Activated T-cell treated with anti-CD3 and anti-CD28 coated beads, Interleukin-2, amount 50 U/mL, for 4 hours (primary cell): ENCODE data around the gene LMTK2. TPM values are rescaled to one million over a fixed set of nuclear protein-coding genes. Genes with fewer than 3 reads are reported as not detected.
"Not testable (repeated sequence)": the region's sequence is repeated elsewhere in the genome, so short reads cannot be mapped to it uniquely, and the experiment has no call there.

Source experiments
- ATAC-seq, 2 donors: fragments of 200-7000 bp; cut with Tn5 transposase; one replicate each; pipeline ENCODE4 v1.10.0; 2021
- DNase-seq: peaks from one replicate; pipeline ENCODE4 v3.0.0-alpha.2; 2020
- H3K27me3 Mint-ChIP-seq: one replicate; pipeline ENCODE4 v1.8.0; 2021; ENCODE audit warnings: low read depth, mixed read lengths
- H3K36me3 Mint-ChIP-seq: one replicate; pipeline ENCODE4 v1.8.0; 2022; ENCODE audit warnings: mixed read lengths; ENCODE audit not compliant: insufficient read depth
- H3K4me1 Mint-ChIP-seq: one replicate; pipeline ENCODE4 v1.8.0; 2021; ENCODE audit warnings: low read depth, mixed read lengths
- H3K4me3 Mint-ChIP-seq: one replicate; pipeline ENCODE4 v1.8.0; 2021; ENCODE audit warnings: mild to moderate bottlenecking, moderate library complexity, mixed read lengths
- H3K9me3 Mint-ChIP-seq: one replicate; pipeline ENCODE4 v1.8.0; 2021; ENCODE audit warnings: mixed read lengths
- total RNA-seq, 3 donors: library from RNA; stranded (reverse); gene quantifications; one replicate each; pipeline ENCODE4 v1.2.1, GENCODE V29; 2021

The LMTK2 gene
- total RNA-seq, 3 donors from 2014 or later = 18.5 to 23.2 (median 18.6) TPM

GRCh38 chr7:98215561-98216495 is 109.2 kb downstream of the LMTK2 start:
- H3K9me3 Mint-ChIP-seq = no peaks in the 10 kb centered on the region
- ATAC-seq = no peak
- H3K27me3 Mint-ChIP-seq = no peaks in the 10 kb centered on the region
- peaks cover 19% of the 10 kb centered on the region for H3K4me1 Mint-ChIP-seq
- H3K4me3 Mint-ChIP-seq = no peak overlapping the region
- DNase-seq = no peak
- H3K36me3 Mint-ChIP-seq = peaks cover 4% of the 10 kb centered on the region

DNA sequence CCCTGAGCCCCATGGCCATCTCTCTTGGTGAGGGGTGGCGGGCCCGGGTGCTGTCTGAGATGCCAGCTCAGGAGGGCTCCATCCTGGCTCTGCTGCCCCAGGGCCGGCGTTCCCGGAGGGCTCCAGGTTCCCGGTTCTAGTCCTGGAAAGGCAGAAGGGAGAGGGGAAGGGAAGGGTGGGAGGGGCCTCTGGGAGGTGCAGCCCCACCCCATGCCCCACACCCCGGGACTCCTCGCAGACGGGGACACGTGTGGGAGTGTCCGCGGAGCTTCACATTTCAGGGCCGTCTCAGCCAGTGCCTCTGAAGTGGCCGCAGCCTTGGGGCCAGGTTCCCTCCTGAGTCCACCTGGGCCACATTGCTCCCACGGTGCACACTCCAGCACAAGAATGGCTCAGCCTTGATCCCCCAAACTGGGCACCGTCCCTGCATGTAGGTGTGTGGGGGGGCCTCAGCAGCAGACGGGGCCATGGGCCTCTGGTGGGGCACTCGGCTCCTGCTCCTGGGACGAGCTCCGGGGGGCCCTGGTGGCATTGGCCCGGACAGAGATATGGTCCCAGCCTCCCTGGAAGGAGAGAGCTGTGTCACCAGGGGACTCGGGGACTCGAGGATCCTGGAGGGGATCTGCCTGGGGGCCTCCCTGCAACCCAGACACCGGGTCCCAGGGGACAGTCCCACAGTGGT is 110.4 kb downstream of the LMTK2 start:
- ATAC-seq (no peak), DNase-seq (no peak)
- Mint-ChIP-seq H3K4me3 (no peak overlapping the region), H3K27me3 (no peaks in the 10 kb centered on the region), H3K9me3 (no peaks in the 10 kb centered on the region), H3K36me3 (peaks cover 4% of the 10 kb centered on the region), H3K4me1 (peaks cover 15% of the 10 kb centered on the region)

GRCh38 chr7:98217623-98218582 is 111.2 kb downstream of the LMTK2 start:
- ATAC-seq (no peak), DNase-seq (no peak)
- Mint-ChIP-seq H3K4me3 (no peak overlapping the region), H3K4me1 (peaks cover 15% of the 10 kb centered on the region), H3K36me3 (peaks cover 4% of the 10 kb centered on the region), H3K9me3 (no peaks in the 10 kb centered on the region), H3K27me3 (no peaks in the 10 kb centered on the region)

- H3K4me1 Mint-ChIP-seq = peaks cover 15% of the 10 kb centered on the region
- H3K9me3 Mint-ChIP-seq, DNase-seq, H3K36me3 Mint-ChIP-seq, H3K27me3 Mint-ChIP-seq, H3K4me3 Mint-ChIP-seq, ATAC-seq: not testable (repeated sequence)
Measured at GRCh38 chr7:98219382-98219781, 112.7 kb downstream of the LMTK2 start.

- H3K36me3 Mint-ChIP-seq = peaks cover 11% of the 10 kb centered on the region
Measured at GRCh38 chr7:98221611-98222532, 115.2 kb downstream of the LMTK2 start.

GRCh38 chr7:98222533-98223195 is 116.0 kb downstream of the LMTK2 start:
- H3K9me3 Mint-ChIP-seq = no peaks in the 10 kb centered on the region
- peaks cover 11% of the 10 kb centered on the region for H3K36me3 Mint-ChIP-seq
- H3K27me3 Mint-ChIP-seq = no peaks in the 10 kb centered on the region
- H3K4me1 Mint-ChIP-seq = peaks cover 15% of the 10 kb centered on the region
- no peak for DNase-seq
- ATAC-seq = no peak
- no peak overlapping the region for H3K4me3 Mint-ChIP-seq

More at GRCh38 chr7:98221611-98222532, 115.2 kb downstream of the LMTK2 start:
- ATAC-seq (no peak), DNase-seq (no peak)
- peaks cover 15% of the 10 kb centered on the region for H3K4me1 Mint-ChIP-seq
- no peaks in the 10 kb centered on the region for H3K9me3 Mint-ChIP-seq
- no peaks in the 10 kb centered on the region for H3K27me3 Mint-ChIP-seq
- H3K4me3 Mint-ChIP-seq = no peak overlapping the region

DNA sequence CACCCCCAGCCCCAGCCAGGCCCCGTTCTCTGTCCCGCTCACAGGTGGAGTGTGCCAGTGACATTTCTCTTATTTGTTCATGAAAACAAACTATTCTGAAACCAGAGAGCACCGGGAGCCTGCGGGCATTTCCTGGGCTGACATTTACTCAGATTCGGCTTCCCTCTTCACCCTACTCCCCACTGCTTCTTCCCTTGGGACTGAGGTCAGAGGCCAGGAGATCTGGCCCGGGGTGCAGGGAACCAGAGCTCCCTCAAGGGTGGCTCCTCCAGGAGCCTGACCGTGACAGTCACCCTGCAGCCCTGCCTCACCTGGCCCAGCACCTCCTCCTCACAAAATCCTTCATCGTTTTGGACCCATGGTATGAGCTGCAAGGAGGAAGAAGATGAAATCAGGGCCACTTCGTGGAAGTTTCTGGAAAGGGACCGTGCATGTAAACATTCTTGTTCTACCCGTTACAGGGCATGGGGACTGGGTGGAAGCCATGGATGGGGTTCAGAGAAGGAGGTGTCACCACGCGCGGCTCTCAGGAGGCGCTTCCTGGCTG is 116.8 kb downstream of the LMTK2 start:
- peaks cover 12% of the 10 kb centered on the region for H3K4me1 Mint-ChIP-seq
- H3K9me3 Mint-ChIP-seq = no peaks in the 10 kb centered on the region
- ATAC-seq (no peak), DNase-seq (no peak)
- no peak overlapping the region for H3K4me3 Mint-ChIP-seq
- H3K27me3 Mint-ChIP-seq = no peaks in the 10 kb centered on the region
- H3K36me3 Mint-ChIP-seq = peaks cover 11% of the 10 kb centered on the region

DNA sequence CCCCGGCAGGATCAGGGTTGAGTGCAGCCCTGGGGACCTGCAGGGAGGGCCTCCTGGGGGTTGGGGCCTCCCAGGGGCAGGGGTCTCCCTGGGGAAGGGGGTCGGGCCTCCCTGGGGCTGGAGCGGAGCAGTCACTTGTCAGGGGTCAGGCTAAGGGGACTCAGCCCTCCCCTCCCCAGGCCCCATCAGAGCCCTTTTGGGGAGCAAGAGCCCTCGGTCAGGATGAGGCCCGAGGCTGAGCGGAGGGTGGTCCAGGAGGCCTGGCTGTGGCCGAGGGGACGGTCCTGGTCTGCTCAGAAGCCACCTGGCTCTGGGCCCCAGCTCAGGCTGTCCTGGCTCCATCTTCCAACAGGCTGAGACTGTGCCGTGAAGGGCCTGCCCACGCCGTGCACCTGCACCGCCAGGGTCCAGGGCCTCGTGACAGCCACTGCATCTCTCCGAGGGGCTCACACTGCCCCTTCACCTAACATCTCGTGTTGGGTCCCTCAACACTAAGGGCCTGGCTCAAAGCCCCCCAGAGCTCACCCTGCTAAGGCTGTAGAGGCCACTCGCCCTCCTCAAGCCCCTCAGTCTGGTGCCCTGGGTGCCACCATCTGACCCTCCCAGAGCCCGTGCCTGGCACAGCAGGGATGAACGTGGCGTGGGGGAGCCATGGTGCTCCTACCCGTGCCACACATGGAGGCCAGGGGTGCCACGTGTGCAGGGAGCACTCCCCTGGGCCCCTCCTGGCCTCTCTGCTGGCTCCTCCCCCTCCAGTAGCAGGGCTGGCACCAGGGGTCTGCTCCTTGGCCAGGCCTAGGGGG is 117.4 kb downstream of the LMTK2 start:
- ATAC-seq (no peak), DNase-seq (no peak)
- peaks cover 5% of the 10 kb centered on the region for H3K4me1 Mint-ChIP-seq
- H3K9me3 Mint-ChIP-seq = no peaks in the 10 kb centered on the region
- peaks cover 8% of the 10 kb centered on the region for H3K36me3 Mint-ChIP-seq
- no peaks in the 10 kb centered on the region for H3K27me3 Mint-ChIP-seq
- no peak overlapping the region for H3K4me3 Mint-ChIP-seq

DNA sequence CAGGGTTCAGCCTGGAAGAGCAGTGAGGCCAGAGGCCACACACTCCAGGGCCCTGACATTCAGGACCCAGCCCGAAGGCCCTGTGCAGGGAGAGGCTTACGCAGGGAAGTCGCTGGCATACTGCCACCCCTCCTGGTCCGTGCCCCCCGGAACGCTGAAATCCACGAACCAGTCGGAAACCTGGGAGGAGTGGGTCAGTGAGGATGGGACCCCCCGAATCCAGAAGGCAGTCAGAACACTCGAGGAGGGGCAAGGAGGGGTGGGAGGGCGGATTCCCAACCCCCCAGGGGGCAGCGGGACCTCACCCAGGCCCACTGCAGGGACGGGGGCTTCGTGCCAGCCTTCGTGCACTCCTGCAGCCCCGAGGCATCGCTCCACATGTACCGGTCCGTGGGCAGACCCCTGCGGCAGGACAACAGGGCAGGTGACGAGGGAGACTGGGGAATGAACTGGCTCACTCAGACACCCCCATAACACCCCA is 118.1 kb downstream of the LMTK2 start:
- Mint-ChIP-seq H3K4me1 (peaks cover under 1% of the 10 kb centered on the region), H3K36me3 (peaks cover 7% of the 10 kb centered on the region), H3K27me3 (no peaks in the 10 kb centered on the region), H3K4me3 (no peak overlapping the region), H3K9me3 (no peaks in the 10 kb centered on the region)
- no peak for DNase-seq
- no peak for ATAC-seq

DNA sequence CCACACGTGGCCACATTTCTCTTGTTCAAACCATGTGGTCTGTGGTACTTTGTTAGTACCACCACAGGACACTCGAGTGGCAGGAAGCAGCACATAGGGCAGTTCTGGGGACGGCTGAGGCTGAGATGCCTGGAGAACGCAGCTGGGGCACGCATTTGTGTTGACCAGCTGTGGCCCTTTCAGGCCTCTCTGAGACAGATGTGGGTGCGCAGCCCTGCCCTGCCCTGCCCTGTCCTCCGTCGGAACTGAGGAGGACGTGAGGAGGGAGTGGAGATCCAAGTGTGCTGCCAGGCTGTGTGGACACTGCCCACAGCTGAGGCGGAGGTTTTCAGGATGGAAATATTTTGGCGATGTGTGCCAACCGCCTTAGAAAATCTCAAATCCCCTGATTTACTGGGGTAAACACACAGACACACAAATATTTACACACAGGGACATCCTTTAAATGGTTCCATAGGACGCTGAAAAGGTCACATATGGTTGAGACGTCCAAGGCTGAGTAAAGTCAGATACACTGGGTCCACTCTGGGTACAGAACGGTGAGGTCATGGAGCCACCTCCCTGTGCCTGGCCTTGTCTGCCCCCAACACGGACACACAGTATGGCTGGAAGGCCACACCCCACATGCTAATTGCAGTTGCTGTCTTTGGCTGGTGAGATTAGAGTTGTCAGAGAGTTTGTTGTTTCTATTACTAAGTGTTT is 119.4 kb downstream of the LMTK2 start:
- H3K36me3 Mint-ChIP-seq = peaks cover 11% of the 10 kb centered on the region
- no peaks in the 10 kb centered on the region for H3K9me3 Mint-ChIP-seq
- no peak for ATAC-seq
- DNase-seq = no peak
- H3K4me1 Mint-ChIP-seq = no peaks in the 10 kb centered on the region
- H3K27me3 Mint-ChIP-seq = no peaks in the 10 kb centered on the region
- H3K4me3 Mint-ChIP-seq = no peak overlapping the region

GRCh38 chr7:98227939-98228338 is 121.3 kb downstream of the LMTK2 start:
- Mint-ChIP-seq H3K36me3 (peaks cover 11% of the 10 kb centered on the region), H3K4me3 (no peak overlapping the region), H3K4me1 (no peaks in the 10 kb centered on the region), H3K27me3 (no peaks in the 10 kb centered on the region), H3K9me3 (no peaks in the 10 kb centered on the region)
- DNase-seq (no peak), ATAC-seq (no peak)
